Dermis blood vessel endothelial cell (primary cell): ENCODE data around the gene LRRC74B. TPM values are rescaled to one million over a fixed set of nuclear protein-coding genes. Genes with fewer than 3 reads are reported as not detected.
A peak's percentile ranks its signal among the peaks of the same experiment; 100 is the strongest.
"Not testable (repeated sequence)": the region's sequence is repeated elsewhere in the genome, so short reads cannot be mapped to it uniquely, and the experiment has no call there.

ENCODE experiments used
- DNase-seq: peaks from one replicate; pipeline ENCODE4 v3.0.0; 2010
- total RNA-seq: library from RNA; depleted of rRNA; stranded (reverse); fragments of >200 nt; gene quantifications from 2 replicates; pipeline ENCODE4 v1.2.3, GENCODE V29; 2014

The LRRC74B gene
- total RNA-seq, 1 donor from 2014 or later, result not detected

DNA sequence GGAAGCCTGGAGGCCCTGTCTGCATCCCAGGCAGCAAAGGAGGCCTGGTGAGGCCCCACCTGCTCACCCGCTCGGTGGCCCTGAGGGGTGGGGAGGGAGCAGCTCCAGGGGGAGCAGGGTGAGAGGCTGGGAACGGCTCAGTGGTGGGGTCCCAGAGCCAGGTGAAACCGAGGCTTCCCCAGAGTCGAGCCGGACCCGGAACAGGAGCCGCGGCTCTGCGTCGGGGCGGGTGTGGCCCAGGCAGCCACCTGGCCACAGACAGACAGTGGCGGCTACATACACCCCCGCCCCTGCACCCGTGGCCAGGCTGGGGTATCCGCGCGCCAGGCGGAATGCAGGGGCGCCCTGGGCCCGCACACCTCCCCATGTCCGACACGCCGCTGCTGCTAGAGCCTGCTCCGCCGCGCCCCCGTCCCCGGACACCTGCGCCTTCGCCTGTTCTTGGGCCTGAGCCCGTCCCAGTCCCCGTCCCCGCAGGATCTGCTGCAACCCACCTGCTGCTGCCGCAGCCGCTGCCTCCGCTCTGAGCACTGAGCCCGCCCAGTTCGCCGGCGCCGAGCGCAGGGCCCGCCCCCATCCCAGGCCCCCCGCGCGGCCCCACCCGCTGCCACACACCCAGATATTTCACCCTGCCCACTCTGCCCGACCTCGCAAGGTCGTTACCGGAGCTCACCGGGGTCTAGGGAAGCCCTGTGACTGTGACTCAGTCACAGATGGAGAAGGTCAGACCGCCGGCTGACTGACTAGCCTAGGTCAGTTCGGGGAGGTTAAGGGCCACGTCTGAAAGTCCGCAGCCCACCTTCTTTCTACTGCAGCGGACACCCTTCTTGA lies 13.5 kb upstream of the LRRC74B start, which contains the start of gene SLC7A4:
Gene SLC7A4 (minus strand): TSS at position 525 of the 831 bp plus-strand sequence. CDS start 749 bp downstream, outside the sequence.
- no peak for DNase-seq

DNA sequence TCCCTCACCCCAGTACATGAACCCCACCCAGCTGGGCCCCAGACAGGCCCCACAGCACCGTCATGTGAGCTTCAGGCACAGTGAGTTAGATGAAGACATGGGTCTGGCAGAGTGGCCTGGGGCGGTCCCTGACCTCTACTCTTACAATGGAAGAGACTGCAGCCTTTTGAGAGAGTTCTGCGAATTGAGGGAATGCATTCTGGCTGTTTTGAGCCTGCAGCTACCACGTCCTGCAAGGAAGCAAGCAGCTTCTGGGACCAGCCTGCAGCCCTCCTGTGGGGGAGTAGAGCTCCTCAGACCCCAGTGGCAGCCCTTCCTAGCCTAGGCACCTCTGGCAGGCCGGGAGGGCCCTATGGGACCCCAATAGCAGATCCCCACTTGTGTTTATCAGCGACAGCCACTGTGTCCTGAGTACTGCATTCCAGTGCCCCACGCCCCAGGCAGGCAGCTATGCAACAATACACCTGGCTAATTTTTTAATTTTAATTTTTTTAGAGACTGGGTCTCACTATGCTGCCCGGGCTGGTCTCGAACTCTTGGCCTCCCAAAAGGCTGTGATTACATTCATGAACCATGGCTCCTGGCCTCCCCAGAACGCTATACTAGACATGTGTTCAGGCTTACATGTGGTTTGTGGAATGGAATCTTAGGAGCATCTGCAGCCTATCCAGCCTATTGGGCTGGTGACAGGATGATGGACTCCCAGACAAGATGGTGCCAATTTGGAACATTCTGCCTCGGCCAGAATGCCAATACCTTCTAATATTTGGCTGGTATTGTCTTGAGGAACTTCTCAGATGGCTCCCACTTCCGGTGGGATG lies 12.7 kb upstream of the LRRC74B start:
- DNase-seq, result no peak

DNA sequence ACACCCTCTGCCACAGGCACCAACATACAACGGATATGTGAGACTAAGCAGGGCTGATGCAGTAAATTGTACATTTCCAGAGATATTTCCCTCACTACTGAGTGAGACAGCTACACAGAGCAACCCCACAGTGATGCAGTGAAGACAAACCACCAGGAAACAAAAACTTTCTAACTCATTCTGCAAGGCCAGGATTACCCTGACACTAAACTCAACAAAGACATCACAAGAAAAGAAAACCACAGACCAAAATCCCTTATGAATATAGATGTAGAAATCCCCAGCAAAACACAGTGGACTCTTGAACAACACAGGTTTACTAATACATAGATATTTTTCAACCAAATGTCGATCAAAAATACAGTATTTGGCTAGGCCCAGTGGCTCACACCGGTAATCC lies 11.9 kb upstream of the LRRC74B start:
- no peak for DNase-seq

DNA sequence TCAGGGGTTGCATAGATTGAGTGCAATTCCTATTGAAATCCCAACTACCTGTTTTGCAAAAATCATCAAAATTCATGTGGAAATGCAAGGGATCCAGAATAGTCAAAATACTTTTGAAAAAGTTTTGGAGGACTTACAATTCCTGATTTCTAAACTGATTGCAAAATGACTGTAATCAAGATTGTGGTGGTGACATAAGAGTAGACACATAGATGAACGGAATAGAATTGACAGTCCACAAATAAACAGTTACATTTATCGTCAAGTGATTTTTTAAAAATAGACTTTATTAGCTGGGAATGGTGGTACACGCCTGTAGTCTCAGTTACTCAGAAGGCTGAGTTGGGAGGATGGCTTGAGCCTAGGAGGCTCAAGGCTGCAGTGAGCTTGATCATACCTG lies 10.8 kb upstream of the LRRC74B start:
- no peak for DNase-seq

DNA sequence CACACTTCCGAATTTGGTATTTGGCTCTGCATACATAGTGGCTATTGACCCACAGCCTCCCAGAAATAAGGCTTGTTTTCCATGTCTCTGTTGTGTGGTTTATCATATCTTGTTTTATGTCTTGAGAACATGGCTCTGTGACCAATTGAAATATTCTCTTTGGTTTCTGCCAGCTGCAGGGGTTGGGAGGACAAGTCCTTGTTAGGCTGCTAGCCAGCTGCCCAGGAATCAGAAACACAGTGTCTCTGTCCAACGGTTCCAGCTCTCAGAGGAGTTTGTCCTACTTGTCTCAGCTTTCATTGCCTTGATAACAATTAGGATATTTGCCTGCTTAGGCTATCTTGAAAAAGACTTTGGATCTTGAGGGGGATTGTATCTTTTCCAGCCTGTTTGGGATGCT lies 7.3 kb upstream of the LRRC74B start:
- no peak for DNase-seq

DNA sequence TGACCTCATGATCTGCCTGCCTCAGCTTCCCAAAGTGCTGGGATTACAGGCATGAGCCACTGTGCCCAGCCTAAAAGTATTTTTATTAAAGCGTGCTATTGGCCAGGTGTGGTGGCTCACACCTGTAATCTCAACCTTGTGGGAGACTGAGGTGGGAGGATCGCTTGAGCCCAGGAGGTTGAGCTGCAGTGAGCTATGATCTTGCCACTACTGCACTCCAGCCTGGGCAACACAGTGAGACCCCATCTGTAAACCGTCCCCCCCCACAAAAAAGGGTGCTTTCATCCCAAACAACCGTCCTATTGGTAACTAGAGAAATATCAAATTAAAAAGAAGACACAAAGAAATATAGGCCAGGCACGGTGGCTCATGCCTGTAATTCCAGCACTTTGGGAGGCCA lies 6.6 kb upstream of the LRRC74B start:
- not testable (repeated sequence) for DNase-seq

DNA sequence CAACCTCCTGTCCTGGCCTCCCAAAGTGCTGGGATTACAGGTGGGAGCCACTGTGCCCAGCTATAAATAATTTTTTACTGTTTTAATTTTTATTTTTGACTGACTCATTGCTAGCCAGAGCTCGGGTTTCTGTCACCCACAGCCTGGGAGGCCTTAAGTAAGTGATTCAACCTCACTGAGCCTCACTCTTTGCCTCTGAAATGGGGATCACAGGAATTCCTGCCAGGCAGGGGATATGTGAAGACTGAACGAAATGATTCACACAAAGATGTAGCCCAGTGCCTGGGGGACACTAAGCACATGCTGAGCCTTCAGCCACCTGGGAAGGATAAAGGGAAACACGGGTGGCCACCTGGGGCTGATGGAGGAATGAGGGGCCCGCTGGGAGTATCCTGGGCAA lies 3.8 kb upstream of the LRRC74B start:
- DNase-seq, result no peak

DNA sequence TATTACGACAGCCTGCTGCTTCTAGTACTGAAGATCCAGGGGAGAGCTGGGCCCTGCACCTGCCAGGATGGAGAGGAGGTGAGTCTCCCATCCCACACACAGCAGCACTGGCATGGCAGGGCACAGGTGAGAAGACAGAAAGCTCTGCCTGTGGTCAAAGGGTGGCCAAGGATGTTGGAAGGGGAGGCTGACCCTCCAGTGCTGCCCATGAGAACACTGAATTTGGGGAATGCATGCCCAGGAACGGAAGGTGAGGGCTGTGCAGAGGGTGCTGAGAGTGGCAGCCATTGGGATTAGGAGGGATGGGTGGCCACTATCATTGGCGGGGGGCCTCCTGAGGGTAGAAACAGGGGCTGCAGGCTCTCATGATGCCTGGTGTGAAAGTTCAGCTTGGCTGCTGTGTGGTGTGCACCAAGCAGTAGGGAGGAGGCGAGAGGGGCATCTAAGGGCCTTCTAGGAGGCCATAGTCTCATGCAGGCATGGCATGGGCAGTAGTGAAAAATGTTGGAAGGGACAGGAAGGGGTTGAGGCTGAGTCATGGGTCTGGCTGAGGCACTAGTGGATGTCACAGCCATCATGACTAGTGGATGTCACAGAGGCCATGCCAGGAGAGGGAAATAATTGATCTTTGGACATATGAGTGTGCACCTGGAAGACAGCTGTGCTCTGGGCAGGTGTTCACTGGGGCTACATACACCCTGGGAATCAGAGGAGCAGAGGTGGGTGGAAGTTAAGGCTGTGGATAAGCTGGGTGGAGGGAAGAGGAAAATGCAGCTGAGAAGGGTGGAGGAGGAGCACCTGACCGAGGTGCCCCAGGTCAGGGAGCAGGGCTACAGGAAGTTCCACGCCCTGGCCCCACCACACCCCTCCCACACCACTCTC lies 2.5 kb upstream of the LRRC74B start:
- no peak for DNase-seq

DNA sequence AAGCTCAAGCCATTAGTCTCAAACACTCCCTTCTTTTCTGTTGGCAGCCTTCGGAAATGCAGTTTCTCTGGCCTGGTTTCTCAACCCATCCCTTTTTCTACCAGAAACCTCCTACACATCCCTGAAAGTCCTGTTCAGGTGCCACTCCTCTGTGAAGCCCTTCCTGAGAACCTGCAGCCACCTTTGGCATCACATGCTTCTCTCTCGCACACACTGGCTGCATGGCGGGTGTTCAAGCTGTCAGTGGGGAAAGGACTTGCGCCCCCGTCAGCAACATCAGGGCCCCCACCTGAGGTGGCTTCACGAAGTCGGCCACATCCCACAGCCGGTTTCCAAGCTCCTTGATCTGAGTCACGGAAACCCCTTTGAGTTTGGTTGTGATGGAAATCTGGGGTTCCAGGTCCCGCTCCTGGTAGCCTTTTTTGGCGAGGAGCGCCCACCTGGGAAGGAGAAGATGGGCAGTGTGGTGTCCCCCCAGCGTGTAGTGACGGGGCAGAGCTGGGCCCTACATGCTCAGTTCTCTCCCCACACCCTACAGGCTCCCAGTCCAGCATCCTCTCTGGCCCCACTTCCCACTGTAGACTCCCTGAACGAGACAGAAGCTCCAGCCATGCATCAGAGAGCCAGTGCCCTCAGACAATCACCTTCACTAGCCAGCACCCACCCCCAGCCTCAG lies 1.7 kb upstream of the LRRC74B start:
- DNase-seq, result no peak

DNA sequence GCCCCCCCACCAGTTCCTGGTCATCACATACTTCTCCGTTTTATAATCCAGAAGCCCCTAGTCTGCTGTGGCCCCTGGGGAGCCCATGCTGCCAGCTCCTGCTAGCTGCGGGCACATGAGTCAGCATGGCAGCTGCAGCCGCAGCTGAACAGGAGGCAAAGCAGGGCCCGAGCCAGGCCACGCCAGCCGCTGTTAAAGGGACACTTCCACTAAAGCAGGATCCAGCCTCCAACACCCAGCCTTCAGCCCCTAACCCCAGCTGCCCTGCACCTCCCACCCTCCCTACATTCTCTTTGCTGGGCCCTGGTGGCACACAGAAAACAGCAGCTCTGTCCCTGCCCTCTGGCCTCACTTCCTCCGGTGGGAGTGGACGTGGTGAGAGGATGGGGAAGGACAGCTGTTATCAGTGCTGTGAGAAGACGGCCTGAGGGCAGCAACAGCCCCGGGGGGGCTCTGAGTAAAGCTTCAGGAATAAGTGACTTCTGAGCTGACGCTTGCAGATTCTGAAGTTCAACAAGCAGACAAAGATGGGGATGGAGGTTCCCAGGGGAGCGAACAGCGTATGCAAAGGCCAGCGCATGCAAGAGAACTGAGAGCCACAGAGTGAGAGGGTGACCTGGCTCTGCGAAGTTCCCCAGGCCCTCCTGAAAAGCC lies 688 bp upstream of the LRRC74B start:
- DNase-seq, result peak; percentile 17

DNA sequence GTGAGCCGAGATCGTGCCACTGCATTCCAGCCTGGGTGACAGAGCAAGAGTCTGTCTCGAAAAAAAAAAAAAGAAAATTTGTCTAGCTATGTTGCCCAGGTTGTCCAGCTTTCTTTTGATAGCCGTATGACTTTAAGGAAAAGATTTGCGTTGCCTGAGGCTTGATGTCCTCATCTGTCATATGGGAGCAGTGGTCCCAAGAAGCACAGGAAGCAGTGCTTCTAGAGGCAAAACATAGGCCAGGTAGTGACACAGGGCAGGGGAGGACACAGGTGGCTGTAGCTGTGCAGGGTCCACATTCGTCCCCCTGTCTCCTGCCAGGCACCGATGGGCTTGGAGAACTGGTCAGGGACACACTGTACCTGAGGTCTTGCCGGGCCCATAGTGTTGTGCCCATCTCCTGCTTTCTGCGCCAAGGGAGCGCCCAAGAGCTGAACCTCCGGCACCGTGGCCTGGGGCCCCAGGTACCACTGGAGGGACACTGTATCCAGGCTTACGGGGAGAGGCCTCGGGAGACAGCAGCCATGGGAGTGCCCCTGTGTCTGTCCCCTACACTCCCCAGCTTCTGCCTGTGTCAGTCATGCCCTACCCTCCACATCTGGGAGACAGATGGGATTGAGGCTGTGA lies 1.4 kb downstream of the LRRC74B start:
- no peak for DNase-seq

DNA sequence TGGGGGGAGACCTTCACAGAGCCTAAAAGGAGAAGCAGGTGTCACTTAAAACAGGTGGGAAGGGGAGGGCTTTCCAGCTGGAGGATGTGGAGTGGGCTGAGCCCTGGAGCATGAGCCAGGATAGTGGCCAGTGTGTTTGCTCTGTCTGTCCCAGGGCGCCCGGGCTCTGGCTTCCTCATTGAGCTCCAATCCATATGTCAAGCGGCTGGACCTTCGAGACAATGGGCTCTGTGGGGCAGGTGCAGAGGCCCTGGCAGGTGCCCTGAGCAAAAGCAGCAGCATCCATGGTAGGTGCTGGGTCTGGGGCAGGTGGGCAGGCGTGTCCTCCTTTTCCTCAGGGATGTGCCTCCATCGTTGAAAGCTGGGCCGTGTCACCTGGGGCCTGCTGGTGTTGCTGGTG lies 2.0 kb downstream of the LRRC74B start:
- DNase-seq, result no peak

DNA sequence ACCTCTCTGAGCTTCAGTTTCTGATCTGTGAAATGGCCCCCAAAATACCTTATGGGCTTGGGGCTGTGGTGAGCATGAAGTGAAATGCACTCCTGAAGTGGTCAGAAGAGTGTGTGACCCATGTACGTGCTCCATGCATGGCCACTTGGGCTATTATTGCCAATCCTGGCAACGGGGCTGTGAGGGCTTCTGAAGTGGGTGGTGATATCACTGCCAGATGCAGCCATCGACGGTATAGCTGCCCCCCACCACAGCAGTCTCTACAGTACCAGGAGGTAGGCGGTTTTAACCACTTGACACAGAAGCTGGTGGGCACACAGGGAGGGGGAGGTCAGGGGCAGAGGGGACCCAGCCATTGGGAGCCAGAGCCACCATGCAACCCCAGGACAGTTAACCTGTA lies 2.7 kb downstream of the LRRC74B start:
- DNase-seq, result not testable (repeated sequence)

DNA sequence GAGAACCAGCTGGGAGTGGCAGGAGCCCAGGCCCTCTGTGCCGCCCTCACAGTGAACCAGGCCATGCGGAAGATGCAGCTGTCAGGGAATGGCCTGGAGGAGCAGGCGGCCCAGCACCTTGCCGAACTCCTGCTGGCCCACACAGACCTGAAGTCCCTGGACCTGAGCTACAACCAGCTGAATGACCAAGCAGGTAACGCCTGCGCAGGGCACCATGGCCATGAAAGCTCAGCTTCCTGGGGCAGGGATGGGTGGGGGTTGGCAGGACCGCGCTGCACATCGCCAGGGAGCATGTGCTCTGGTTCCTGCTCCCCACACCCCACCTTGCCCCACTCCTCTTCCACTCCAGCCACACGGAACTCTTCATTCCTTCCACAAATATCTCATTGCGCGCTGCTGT lies 3.2 kb downstream of the LRRC74B start:
- DNase-seq, result not testable (repeated sequence)

DNA sequence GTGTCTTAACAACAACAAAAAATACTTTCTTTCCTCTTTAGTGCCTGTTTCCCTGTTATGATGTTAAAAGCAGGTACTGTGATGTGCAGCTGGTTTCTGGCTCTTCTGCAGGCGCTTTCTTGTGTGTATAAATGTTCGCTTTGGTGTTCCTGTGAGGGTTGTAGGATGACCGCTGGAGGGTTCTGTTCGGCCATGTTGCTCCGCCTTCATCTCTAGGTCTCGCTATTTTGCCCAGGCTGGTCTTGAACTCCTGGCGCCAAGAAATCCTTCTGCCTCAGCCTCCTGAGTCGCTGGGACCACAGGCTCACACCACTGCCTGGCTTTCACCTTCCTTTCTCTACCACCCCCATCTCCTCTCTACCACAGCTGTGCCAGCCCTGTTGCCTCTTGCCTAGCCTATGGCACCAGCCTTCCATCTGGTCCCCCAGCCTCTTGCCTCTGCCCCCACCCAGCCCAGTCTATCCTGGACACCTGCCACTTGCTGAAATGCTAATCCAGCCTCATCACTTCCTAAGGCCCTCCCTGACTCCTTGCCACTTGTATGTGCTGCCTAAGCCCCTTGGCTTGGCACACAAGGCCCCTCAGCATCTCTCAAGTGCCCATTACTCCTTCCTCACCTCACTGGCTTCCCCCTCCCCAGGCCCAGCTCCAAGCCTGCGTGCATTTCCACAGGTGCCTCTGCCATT lies 5.5 kb downstream of the LRRC74B start:
- DNase-seq, result no peak

DNA sequence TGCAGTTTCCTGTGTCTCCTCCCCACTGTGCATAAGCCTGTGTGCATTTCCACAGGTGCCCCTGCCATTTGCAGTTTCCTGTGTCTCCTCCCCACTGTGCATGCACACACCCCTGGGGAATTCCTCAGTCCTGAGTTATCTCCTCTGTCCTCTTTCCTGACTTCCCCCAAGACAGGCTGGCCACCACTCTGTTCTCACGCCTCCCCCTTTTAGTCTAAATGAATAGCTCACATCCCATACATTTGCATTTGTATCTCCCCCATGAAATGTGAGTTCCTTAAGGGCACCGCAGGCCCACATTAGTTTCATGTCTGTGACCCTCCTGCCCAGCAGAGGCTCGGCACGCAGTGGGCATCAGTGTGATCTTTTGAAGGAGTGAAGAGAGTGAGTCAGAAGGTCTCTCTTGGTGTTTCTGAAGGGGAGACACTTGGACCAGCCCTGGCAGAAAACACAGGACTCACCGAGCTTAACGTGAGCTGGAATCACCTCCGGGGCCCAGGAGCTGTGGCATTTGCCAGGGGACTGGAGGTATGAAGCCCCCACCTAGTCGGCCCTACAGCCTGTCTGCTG lies 6.2 kb downstream of the LRRC74B start:
- DNase-seq, result no peak

DNA sequence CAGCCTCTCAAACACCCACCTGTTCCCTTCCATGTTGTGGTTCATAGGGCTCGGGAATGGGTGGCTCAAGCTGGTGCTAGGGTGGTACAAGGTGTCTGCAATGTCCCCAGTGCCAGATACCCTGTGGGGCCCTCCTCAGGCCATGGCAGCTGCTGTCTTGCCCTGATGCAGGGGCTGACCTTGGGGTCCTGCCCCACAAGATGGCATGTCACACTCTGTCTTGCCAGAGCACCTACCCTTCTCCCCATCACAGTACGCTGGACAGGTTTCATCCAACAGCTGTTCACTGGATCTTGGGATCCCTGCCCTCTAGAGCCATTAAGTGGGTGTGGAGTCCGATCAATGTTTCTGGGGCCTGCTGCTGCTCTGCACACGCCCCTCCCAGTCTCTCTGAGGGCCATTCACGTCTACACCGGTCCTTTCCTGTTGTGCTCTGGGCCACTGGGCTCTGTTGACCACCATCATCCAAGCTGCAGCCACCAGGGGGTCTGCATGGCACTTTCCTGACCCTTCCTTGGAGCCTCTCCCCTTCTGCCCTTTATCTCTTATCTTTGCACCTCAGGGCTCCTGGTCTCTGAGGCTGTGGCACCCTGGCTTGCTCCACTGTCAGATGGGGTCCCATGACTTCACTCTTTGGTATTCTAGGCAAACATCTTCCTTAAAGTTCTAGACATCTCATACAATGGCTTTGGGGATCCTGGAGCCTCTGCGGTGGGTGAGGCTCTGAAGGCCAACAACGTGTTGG lies 7.1 kb downstream of the LRRC74B start:
- DNase-seq, result no peak

DNA sequence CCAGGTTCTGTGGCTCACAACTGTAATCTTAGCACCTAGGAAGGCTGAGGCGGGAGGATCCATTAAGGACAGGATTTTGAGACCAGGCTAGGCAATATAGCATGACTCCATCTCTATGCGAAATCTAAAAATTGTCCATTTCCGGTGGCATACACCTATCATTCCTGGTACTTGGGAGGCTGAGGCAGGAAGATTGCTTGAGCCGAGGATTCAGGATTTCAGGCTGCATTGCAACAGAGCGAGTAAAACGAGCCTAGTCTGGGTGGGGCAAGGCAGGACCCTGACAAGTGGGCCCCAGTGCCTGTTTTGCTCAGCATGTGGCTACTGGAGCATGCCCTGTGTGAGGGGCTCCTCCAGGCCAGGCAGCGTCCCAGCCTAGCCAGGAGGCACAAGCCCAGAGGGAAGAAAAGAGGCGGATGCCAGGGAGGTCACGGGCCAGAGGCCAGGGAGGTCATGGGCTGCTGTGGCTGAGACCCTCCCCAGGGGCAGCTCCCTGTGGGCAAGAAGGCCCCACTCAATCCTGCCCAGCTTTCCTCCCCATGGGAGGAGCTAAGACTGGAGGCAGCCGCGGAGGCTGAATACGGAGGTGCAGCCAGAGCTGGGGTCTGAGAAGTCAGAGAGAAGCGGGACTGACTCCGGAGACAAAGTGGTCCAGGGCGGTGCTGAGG lies 8.4 kb downstream of the LRRC74B start:
- DNase-seq, result no peak
